GM23338 (cell line): ENCODE data around the gene ITIH4.

Source experiments
- CREB1 ChIP-seq: fragments of 250-450 bp; sonication (Bioruptor Pico); IDR thresholded peaks from 2 replicates; pipeline ENCODE4 v1.5.0; 2020; ENCODE audit warnings: low read depth, mild to moderate bottlenecking, moderate library complexity
- CTCF ChIP-seq, 2 experiments: fragments of 200-600 bp in 1 of 2; sonication (generic) in 1 of 2; conservative IDR thresholded peaks; 2 replicates each; pipeline versions ENCODE4 v1.5.1 to v1.6.1; 2016 to 2017; ENCODE audit warnings: antibody characterized with exemption in 2 of 2, low read depth in 2 of 2, mild to moderate bottlenecking in 2 of 2, moderate library complexity in 1 of 2
- ETS1 ChIP-seq: IDR thresholded peaks from 2 replicates; pipeline ENCODE4 v1.6.1; 2016; ENCODE audit warnings: antibody characterized with exemption
- EZH2 ChIP-seq: fragments of 200-600 bp; sonication (generic); IDR thresholded peaks from one replicate; pipeline ENCODE4 v1.8.0; 2017; ENCODE audit warnings: antibody characterized with exemption, mild to moderate bottlenecking, low read depth; ENCODE audit not compliant: unreplicated experiment
- EZH2phosphoT487 ChIP-seq: fragments of 200-600 bp; sonication (generic); IDR thresholded peaks from one replicate; pipeline ENCODE4 v1.8.1; 2018; ENCODE audit warnings: antibody characterized with exemption; ENCODE audit not compliant: unreplicated experiment
- POLR2AphosphoS5 ChIP-seq: IDR thresholded peaks from 2 replicates; pipeline ENCODE4 v1.6.1; 2016; ENCODE audit warnings: antibody characterized with exemption, low read depth
- REST ChIP-seq: IDR thresholded peaks from one replicate; pipeline ENCODE4 v1.6.1; 2018; ENCODE audit warnings: antibody characterized with exemption; ENCODE audit not compliant: unreplicated experiment
- STAT1 ChIP-seq: IDR thresholded peaks from one replicate; pipeline ENCODE4 v1.6.1; 2016; ENCODE audit warnings: antibody characterized with exemption; ENCODE audit not compliant: unreplicated experiment
- ZNF114 ChIP-seq: fragments of 250-450 bp; sonication (Bioruptor Pico); IDR thresholded peaks from 2 replicates; pipeline ENCODE4 v1.5.0; 2020; ENCODE audit warnings: mild to moderate bottlenecking, moderate library complexity
- TF ChIP-seq, protein P1 (sequence below): fragments of 250-450 bp; sonication (Bioruptor Pico); IDR thresholded peaks from 2 replicates; pipeline ENCODE4 v1.5.0; 2020; ENCODE audit warnings: mild to moderate bottlenecking, moderate library complexity

GRCh38 chr3:52822363-52822762 is 8.1 kb downstream of the ITIH4 start:
- TF ChIP-seq POLR2AphosphoS5 (no peak), CTCF (conservative IDR thresholded peaks at IDR 0.05; ENCODE audit: low read depth in 2 of 2) (no peak), EZH2 (no peak), EZH2phosphoT487 (no peak), ZNF114 (CRISPR knock-in tag) (no peak), REST (no peak), CREB1 (no peak), ETS1 (no peak), STAT1 (no peak)
- TF ChIP-seq, protein P1, sequence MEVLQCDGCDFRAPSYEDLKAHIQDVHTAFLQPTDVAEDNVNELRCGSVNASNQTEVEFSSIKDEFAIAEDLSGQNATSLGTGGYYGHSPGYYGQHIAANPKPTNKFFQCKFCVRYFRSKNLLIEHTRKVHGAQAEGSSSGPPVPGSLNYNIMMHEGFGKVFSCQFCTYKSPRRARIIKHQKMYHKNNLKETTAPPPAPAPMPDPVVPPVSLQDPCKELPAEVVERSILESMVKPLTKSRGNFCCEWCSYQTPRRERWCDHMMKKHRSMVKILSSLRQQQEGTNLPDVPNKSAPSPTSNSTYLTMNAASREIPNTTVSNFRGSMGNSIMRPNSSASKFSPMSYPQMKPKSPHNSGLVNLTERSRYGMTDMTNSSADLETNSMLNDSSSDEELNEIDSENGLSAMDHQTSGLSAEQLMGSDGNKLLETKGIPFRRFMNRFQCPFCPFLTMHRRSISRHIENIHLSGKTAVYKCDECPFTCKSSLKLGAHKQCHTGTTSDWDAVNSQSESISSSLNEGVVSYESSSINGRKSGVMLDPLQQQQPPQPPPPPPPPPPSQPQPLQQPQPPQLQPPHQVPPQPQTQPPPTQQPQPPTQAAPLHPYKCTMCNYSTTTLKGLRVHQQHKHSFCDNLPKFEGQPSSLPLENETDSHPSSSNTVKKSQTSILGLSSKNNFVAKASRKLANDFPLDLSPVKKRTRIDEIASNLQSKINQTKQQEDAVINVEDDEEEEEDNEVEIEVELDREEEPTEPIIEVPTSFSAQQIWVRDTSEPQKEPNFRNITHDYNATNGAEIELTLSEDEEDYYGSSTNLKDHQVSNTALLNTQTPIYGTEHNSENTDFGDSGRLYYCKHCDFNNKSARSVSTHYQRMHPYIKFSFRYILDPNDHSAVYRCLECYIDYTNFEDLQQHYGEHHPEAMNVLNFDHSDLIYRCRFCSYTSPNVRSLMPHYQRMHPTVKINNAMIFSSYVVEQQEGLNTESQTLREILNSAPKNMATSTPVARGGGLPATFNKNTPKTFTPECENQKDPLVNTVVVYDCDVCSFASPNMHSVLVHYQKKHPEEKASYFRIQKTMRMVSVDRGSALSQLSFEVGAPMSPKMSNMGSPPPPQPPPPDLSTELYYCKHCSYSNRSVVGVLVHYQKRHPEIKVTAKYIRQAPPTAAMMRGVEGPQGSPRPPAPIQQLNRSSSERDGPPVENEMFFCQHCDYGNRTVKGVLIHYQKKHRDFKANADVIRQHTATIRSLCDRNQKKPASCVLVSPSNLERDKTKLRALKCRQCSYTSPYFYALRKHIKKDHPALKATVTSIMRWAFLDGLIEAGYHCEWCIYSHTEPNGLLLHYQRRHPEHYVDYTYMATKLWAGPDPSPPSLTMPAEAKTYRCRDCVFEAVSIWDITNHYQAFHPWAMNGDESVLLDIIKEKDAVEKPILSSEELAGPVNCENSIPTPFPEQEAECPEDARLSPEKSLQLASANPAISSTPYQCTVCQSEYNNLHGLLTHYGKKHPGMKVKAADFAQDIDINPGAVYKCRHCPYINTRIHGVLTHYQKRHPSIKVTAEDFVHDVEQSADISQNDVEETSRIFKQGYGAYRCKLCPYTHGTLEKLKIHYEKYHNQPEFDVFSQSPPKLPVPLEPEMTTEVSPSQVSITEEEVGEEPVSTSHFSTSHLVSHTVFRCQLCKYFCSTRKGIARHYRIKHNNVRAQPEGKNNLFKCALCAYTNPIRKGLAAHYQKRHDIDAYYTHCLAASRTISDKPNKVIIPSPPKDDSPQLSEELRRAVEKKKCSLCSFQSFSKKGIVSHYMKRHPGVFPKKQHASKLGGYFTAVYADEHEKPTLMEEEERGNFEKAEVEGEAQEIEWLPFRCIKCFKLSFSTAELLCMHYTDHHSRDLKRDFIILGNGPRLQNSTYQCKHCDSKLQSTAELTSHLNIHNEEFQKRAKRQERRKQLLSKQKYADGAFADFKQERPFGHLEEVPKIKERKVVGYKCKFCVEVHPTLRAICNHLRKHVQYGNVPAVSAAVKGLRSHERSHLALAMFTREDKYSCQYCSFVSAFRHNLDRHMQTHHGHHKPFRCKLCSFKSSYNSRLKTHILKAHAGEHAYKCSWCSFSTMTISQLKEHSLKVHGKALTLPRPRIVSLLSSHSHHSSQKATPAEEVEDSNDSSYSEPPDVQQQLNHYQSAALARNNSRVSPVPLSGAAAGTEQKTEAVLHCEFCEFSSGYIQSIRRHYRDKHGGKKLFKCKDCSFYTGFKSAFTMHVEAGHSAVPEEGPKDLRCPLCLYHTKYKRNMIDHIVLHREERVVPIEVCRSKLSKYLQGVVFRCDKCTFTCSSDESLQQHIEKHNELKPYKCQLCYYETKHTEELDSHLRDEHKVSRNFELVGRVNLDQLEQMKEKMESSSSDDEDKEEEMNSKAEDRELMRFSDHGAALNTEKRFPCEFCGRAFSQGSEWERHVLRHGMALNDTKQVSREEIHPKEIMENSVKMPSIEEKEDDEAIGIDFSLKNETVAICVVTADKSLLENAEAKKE (CRISPR knock-in tag): no peak
